SK-N-SH treated with all-trans-retinoic acid at 6 μM for 48 hours (cell line): ENCODE data around the gene HIF1AN.

Experiments used
- ARNTL ChIP-seq: fragments of 450-650 bp; formaldehyde crosslinking; IDR thresholded peaks from 2 replicates; pipeline ENCODE4 v1.5.0; 2020; ENCODE audit warnings: low read depth, mild to moderate bottlenecking, moderate library complexity, borderline replicate concordance
- CSDC2 ChIP-seq: fragments of 250-450 bp; sonication (Bioruptor Pico); IDR thresholded peaks from 2 replicates; pipeline ENCODE4 v1.5.0; 2020; ENCODE audit warnings: mild to moderate bottlenecking, moderate library complexity
- CSRNP3 ChIP-seq: fragments of 250-450 bp; sonication (Bioruptor Pico); IDR thresholded peaks from 2 replicates; pipeline ENCODE4 v1.5.1; 2021; ENCODE audit warnings: mild to moderate bottlenecking, moderate library complexity
- ISL1 ChIP-seq: fragments of 250-450 bp; sonication (Bioruptor Pico); IDR thresholded peaks from 2 replicates; pipeline ENCODE4 v2.1.2; 2022; ENCODE audit warnings: mild to moderate bottlenecking, moderate library complexity
- OSR1 ChIP-seq: fragments of 250-450 bp; sonication (Bioruptor Pico); IDR thresholded peaks from 2 replicates; pipeline ENCODE4 v1.8.0; 2022; ENCODE audit warnings: moderate library complexity, mild to moderate bottlenecking, inconsistent platforms
- PATZ1 ChIP-seq: fragments of 250-450 bp; sonication (Bioruptor Pico); IDR thresholded peaks from 2 replicates; pipeline ENCODE4 v1.8.0; 2020; ENCODE audit warnings: mild to moderate bottlenecking, moderate library complexity, borderline replicate concordance
- PPARA ChIP-seq: fragments of 250-450 bp; sonication (Bioruptor Pico); IDR thresholded peaks from 2 replicates; pipeline ENCODE4 v1.5.0; 2020; ENCODE audit warnings: mild to moderate bottlenecking, borderline replicate concordance
- RARB ChIP-seq: fragments of 250-450 bp; sonication (Bioruptor Pico); IDR thresholded peaks from 2 replicates; pipeline ENCODE4 v1.8.0; 2021; ENCODE audit warnings: mild to moderate bottlenecking, moderate library complexity
- SNAI2 ChIP-seq: fragments of 250-450 bp; sonication (Bioruptor Pico); IDR thresholded peaks from 2 replicates; pipeline ENCODE4 v1.5.0; 2020; ENCODE audit warnings: mild to moderate bottlenecking, moderate library complexity
- TCF4 ChIP-seq: fragments of 250-450 bp; sonication (Bioruptor Pico); IDR thresholded peaks from 2 replicates; pipeline ENCODE4 v1.8.0; 2021; ENCODE audit warnings: mild to moderate bottlenecking, moderate library complexity, borderline replicate concordance
- TOX ChIP-seq: fragments of 250-450 bp; sonication (Bioruptor Pico); IDR thresholded peaks from 2 replicates; pipeline ENCODE4 v1.8.0; 2021; ENCODE audit warnings: mild to moderate bottlenecking, moderate library complexity, borderline replicate concordance
- ZFP3 ChIP-seq: fragments of 250-450 bp; sonication (Bioruptor Pico); IDR thresholded peaks from 2 replicates; pipeline ENCODE4 v1.5.0; 2020; ENCODE audit warnings: mild to moderate bottlenecking, moderate library complexity
- ZFP30 ChIP-seq: fragments of 450-650 bp; formaldehyde crosslinking; IDR thresholded peaks from 2 replicates; pipeline ENCODE4 v1.5.0; 2022; ENCODE audit warnings: mild to moderate bottlenecking, moderate library complexity

DNA sequence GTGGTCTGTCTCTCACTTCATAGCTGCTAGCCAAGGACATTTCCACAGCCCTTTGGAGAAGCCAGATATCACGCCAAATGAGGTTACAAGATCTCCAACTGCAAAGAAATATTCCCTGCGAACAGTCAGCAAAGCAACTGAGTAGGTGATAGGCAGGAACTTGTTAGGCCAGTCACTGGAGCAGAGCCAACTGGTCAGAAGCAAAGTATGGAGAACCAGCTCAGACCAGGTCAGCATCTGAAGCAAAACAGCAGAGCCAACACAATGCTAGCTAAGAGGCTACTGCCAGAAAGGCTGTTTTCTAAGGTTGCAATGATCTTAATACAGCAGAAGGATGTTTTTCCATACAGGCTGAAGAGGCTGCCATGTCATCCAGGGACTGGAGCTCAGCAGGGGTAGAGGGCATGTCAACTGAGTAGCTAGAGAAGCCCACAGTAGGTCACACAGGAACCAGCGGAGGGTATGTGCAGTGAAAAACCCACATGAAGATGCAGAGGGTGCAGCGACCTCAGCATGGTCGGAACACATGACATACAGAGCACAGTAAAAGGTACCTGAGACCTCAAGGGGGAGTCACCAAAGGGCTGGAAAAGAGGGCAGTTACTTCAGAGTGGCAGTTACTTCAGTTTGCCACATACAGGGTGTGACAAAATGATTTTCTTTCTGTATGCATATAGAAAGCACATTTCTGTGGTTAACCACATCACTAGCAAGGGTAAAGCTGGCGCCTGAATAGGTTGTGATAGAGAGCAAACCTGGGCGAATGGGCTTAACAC is 25.0 kb upstream of the HIF1AN start:
- TF ChIP-seq PATZ1: no peak
- TF ChIP-seq RARB (CRISPR knock-in tag): no peak
- no peak for TF ChIP-seq TCF4 (CRISPR knock-in tag)
- no peak for TF ChIP-seq CSRNP3 (CRISPR knock-in tag)
- no peak for TF ChIP-seq CSDC2 (CRISPR knock-in tag)
- TF ChIP-seq SNAI2 (CRISPR knock-in tag): no peak
- no peak for TF ChIP-seq OSR1
- no peak for TF ChIP-seq TOX
- no peak for TF ChIP-seq PPARA
- no peak for TF ChIP-seq ISL1 (CRISPR knock-in tag)
- no peak for TF ChIP-seq ZFP3 (CRISPR knock-in tag)
- no peak for TF ChIP-seq ARNTL (CRISPR knock-in tag)
- TF ChIP-seq ZFP30: no peak
